Gastrocnemius medialis (tissue), 4 donors: ENCODE results near the gene CPED1. TPM values are rescaled to one million over a fixed set of nuclear protein-coding genes. Genes with fewer than 3 reads are reported as not detected.

ENCODE experiments used
- ATAC-seq, 2 donors: fragments of 150-250 bp; one replicate each; pipeline ENCODE4 v1.9.1; 2016
- DNase-seq, 2 donors: peaks; one replicate each; pipeline ENCODE4 v3.0.0-alpha.2; 2019
- H3K27ac ChIP-seq, 4 donors: fragments of 200-600 bp; sonication (generic); 1 replicate in 1 of 4; 2 replicates in 3 of 4; pipeline ENCODE4 v1.5.1; 2016 to 2018; ENCODE audit warnings: mild to moderate bottlenecking in 2 of 4, moderate library complexity in 1 of 4
- H3K27me3 ChIP-seq, 3 donors: fragments of 200-600 bp; sonication (generic) in 2 of 3; 1 replicate in 1 of 3; 2 replicates in 2 of 3; pipeline versions ENCODE4 v1.5.1 to v1.6.0; 2016 to 2019; ENCODE audit warnings: mild to moderate bottlenecking in 1 of 3, moderate library complexity in 1 of 3
- H3K36me3 ChIP-seq, 2 donors: fragments of 200-600 bp; sonication (generic) in 1 of 2; one replicate each; pipeline ENCODE4 v1.5.1; 2017 to 2018
- H3K4me1 ChIP-seq, 2 donors: fragments of 200-600 bp; sonication (generic) in 1 of 2; one replicate each; pipeline ENCODE4 v1.5.1; 2016 to 2017; ENCODE audit warnings: mild to moderate bottlenecking in 2 of 2
- H3K4me3 ChIP-seq, 4 donors: fragments of 200-600 bp; sonication (generic) in 3 of 4; 1 replicate in 1 of 4; 2 replicates in 3 of 4; pipeline ENCODE4 v1.5.1; 2016 to 2019; ENCODE audit warnings: mild to moderate bottlenecking in 2 of 4
- H3K9me3 ChIP-seq, 3 donors: fragments of 200-600 bp; sonication (generic) in 2 of 3; 1 replicate in 1 of 3; 2 replicates in 2 of 3; pipeline ENCODE4 v1.5.1; 2016 to 2019
- POLR2A ChIP-seq, 2 donors: fragments of 450-650 bp; IDR thresholded peaks; one replicate each; pipeline ENCODE4 v1.6.1; 2017; ENCODE audit warnings: antibody characterized with exemption in 2 of 2, mild to moderate bottlenecking in 2 of 2, moderate library complexity in 2 of 2
- in situ Hi-C, 4 donors: fragments of 200-750 bp; cut with MboI; loops; one replicate each; pipeline versions ENCODE4 v1.15.0 to v1.8.0; 2017; ENCODE audit warnings: low sequenced_read_pairs in 4 of 4
- intact Hi-C: fragments of 100-400 bp; cut with DNase I; formaldehyde crosslinking; loops from one replicate; pipeline ENCODE4 v1.15.1; 2023; ENCODE audit warnings: low total_unique reads
- total RNA-seq, 4 donors: library from RNA; depleted of rRNA; stranded (reverse); fragments of >200 nt; gene quantifications; one replicate each; pipeline versions ENCODE4 v1.1.0 to v1.2.3, GENCODE V29; 2016
- TF ChIP-seq, protein P1 (sequence below), 5 experiments: fragments of 450-650 bp in 3 of 5; fragments of 200-600 bp in 2 of 5; sonication (generic) in 2 of 5; IDR thresholded peaks in 4 of 5; conservative IDR thresholded peaks in 1 of 5; 1 replicate in 4 of 5; 2 replicates in 1 of 5; pipeline ENCODE4 v1.5.1; 2016 to 2019; ENCODE audit warnings: antibody characterized with exemption in 5 of 5, mild to moderate bottlenecking in 3 of 5, moderate library complexity in 3 of 5

The CPED1 gene
- total RNA-seq, 4 donors from 2014 or later = 4.8 to 35.5 (median 34.1) TPM

DNA sequence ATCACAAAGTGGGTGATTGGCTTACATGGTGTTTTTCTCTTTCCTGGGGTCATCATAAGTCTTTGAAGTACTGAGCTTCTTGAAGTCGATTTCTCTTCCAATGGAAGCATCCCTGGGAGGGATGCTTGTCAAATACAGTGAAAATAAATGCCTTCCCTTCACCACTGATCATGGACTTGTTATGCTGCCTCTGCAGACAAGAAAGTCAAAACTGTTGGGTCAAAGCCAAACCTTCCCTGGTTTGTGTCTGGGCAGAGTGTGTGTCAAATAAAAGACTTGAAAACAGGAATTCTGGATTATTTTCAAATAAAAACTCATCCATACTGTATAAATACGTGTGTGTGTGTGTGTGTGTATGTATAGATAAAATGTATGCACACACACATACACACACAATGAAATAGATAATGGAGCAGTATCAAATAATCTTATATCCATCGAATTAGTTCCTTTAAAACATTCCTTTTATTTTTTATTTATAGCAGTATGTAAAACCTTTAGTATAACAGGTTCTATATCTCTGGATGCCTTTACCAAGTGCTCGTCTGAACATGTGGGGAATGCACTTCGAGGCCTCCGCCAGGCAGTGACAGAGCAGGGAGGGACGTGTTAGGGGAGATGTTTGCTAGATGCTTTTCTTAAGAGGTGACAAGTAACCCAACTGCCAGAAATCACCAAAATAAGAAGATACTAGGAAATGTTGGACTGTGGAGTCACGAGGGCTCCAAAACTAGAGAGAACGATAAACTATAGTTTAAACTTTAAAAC, 313.1 kb downstream of the CPED1 start:
- H3K27me3 ChIP-seq = no peaks in the 10 kb centered on the region
- H3K36me3 ChIP-seq = peaks cover 4 to 7% of the 10 kb centered on the region in 2 donors
- H3K4me3 ChIP-seq = no peak overlapping the region
- DNase-seq (no peak), ATAC-seq (no peak)
- H3K27ac ChIP-seq = no peak overlapping the region
- no peak for TF ChIP-seq POLR2A (IDR thresholded peaks at IDR 0.05)
- TF ChIP-seq, protein P1, sequence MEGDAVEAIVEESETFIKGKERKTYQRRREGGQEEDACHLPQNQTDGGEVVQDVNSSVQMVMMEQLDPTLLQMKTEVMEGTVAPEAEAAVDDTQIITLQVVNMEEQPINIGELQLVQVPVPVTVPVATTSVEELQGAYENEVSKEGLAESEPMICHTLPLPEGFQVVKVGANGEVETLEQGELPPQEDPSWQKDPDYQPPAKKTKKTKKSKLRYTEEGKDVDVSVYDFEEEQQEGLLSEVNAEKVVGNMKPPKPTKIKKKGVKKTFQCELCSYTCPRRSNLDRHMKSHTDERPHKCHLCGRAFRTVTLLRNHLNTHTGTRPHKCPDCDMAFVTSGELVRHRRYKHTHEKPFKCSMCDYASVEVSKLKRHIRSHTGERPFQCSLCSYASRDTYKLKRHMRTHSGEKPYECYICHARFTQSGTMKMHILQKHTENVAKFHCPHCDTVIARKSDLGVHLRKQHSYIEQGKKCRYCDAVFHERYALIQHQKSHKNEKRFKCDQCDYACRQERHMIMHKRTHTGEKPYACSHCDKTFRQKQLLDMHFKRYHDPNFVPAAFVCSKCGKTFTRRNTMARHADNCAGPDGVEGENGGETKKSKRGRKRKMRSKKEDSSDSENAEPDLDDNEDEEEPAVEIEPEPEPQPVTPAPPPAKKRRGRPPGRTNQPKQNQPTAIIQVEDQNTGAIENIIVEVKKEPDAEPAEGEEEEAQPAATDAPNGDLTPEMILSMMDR (IDR thresholded peaks at IDR 0.05 in 4 of 5, conservative IDR thresholded peaks at IDR 0.05 in 1 of 5) = no peak
- H3K4me1 ChIP-seq = no peaks in the 10 kb centered on the region
- intact Hi-C loops = no loop called here
- H3K9me3 ChIP-seq = no peaks in the 10 kb centered on the region
- in situ Hi-C loops = no loop called here

DNA sequence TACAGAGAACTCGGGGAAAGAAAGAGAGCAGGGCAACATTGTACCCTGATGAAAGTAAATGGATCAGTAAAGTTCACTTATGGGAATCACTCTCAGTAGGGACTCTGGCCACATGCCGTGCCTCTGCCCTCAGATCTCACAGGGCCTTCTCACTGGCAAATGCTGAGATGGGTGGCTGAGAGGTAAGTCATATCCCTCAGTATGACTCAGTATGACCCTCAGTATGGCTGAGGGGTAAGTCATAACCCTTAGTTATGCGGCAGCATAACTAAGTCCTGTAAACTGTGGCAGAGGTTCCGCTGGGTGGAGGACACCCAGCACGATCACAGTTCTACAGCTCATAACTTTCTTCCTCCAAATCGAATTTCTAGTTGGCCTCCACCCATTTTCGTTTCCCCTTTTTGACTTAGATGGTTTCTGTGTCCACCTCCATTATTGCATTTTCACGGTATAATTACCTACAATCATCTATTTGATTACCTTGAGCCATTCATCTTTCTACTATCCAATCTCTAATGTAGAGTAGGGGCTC, 313.8 kb downstream of the CPED1 start:
- no peak for ATAC-seq
- H3K9me3 ChIP-seq = no peaks in the 10 kb centered on the region
- no peaks in the 10 kb centered on the region for H3K27me3 ChIP-seq
- in situ Hi-C loops = no loop called here
- peaks cover 0 to under 1% of the 10 kb centered on the region in 2 donors for H3K36me3 ChIP-seq
- H3K27ac ChIP-seq = no peak overlapping the region
- DNase-seq = no peak
- TF ChIP-seq POLR2A (IDR thresholded peaks at IDR 0.05) = no peak
- TF ChIP-seq, protein P1 (IDR thresholded peaks at IDR 0.05 in 4 of 5, conservative IDR thresholded peaks at IDR 0.05 in 1 of 5) = no peak
- intact Hi-C loops = no loop called here
- H3K4me1 ChIP-seq = no peaks in the 10 kb centered on the region
- H3K4me3 ChIP-seq = no peak overlapping the region

DNA sequence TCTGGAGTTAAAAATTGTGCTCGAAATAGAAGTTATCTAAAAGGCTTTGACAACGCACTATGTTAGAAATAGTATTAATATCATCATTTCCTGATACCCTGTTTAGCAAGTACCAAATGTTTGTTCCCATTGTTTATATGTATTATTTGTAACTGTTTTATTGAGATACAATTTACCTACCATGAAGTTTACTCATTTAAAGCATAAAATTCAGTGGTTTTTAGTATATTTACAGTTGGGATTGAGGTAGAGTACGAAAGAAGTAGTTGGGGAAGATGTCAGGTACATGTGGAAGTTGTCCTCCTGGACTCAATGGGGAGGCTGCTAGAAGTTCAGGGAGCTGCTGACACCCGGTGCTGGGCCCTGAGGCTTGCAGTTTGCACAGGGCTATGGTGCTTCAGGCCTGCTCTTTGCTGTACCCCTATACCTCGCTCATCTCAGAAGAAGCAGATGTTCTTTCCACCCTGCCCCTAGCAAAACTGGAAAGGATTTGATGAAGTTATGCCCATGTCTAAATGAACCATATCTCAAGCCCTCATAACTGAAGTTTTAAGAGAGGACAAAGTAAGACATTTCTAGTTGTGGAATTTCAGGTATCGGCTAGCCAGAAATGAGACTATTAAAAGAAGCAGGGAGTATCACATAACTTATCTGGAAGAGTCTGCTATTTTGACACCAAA, 315.1 kb downstream of the CPED1 start:
- in situ Hi-C loops (no loop called here), intact Hi-C loops (no loop called here)
- Histone ChIP-seq H3K27me3 (no peaks in the 10 kb centered on the region), H3K27ac (no peak overlapping the region), H3K9me3 (no peaks in the 10 kb centered on the region), H3K4me1 (no peaks in the 10 kb centered on the region), H3K36me3 (no peaks in the 10 kb centered on the region), H3K4me3 (no peak overlapping the region)
- ATAC-seq = no peak
- DNase-seq = no peak
- TF ChIP-seq POLR2A (IDR thresholded peaks at IDR 0.05) = no peak
- TF ChIP-seq, protein P1 (IDR thresholded peaks at IDR 0.05 in 4 of 5, conservative IDR thresholded peaks at IDR 0.05 in 1 of 5) = no peak

DNA sequence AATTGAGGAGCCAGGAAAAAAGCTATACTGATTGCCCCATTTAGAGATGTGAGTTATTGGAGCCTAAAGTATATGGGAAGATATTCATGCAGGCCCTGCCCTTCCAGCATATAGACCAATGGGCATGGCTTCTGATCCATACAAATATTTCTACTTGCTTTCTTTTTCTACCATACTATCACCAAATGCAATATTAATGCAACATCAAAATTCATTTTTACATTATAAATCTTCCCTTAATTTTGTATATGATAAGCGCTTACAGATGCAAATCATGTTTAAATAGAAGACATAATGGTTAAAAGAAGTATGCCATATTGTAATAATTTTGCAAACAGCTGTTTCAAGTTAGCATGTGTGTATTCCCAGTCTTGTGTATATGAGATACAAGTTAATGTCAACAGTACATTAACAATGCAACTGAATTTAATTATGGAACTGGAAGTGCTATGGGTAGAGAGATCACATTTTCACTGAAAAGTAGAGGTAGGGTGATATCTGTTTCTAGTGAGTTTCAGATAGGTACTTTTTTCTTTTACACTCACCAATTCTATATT, 315.7 kb downstream of the CPED1 start:
- TF ChIP-seq, protein P1 (IDR thresholded peaks at IDR 0.05 in 4 of 5, conservative IDR thresholded peaks at IDR 0.05 in 1 of 5) = no peak
- no peak for TF ChIP-seq POLR2A (IDR thresholded peaks at IDR 0.05)
- in situ Hi-C loops (no loop called here), intact Hi-C loops (no loop called here)
- Histone ChIP-seq H3K36me3 (no peaks in the 10 kb centered on the region), H3K4me3 (no peak overlapping the region), H3K27ac (no peak overlapping the region), H3K4me1 (no peaks in the 10 kb centered on the region), H3K27me3 (no peaks in the 10 kb centered on the region), H3K9me3 (no peaks in the 10 kb centered on the region)
- ATAC-seq (no peak), DNase-seq (no peak)
